ENCODE results near the gene CBR1.
"Not testable (repeated sequence)": the region's sequence is repeated elsewhere in the genome, so short reads cannot be mapped to it uniquely, and the experiment has no call there.

DNA sequence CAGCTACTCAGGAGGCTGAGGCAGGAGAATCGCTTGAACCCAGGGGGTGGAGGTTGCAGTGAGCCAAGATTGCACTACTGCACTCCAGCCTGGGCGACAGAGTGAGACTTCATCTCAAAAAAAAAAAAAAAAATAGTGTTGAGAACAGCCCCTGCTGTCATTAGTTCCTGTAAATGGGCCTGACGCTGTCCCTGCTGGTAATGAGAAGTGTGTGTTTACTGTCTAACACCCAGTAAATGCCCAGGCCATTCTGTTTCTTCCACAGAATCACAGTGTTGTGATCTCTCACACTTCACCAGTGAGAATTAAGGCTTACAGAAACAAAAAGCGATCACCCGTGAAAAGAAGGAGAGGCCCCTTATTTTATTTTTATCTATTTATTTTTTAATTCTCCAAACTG is 4.1 kb downstream of the CBR1 start:
- TF ChIP-seq EZH2phosphoT487 (IDR thresholded peaks at IDR 0.05; ENCODE audit: borderline replicate concordance, low read length); EZH2 (IDR thresholded peaks at IDR 0.05; ENCODE audit: low read length, unreplicated experiment): not testable (repeated sequence)
- TF ChIP-seq, protein P1, sequence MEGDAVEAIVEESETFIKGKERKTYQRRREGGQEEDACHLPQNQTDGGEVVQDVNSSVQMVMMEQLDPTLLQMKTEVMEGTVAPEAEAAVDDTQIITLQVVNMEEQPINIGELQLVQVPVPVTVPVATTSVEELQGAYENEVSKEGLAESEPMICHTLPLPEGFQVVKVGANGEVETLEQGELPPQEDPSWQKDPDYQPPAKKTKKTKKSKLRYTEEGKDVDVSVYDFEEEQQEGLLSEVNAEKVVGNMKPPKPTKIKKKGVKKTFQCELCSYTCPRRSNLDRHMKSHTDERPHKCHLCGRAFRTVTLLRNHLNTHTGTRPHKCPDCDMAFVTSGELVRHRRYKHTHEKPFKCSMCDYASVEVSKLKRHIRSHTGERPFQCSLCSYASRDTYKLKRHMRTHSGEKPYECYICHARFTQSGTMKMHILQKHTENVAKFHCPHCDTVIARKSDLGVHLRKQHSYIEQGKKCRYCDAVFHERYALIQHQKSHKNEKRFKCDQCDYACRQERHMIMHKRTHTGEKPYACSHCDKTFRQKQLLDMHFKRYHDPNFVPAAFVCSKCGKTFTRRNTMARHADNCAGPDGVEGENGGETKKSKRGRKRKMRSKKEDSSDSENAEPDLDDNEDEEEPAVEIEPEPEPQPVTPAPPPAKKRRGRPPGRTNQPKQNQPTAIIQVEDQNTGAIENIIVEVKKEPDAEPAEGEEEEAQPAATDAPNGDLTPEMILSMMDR (conservative IDR thresholded peaks at IDR 0.05; ENCODE audit: low read depth, low read length), result not testable (repeated sequence)

All from PC-3 (cell line).